ENCODE measurements around the gene ZBTB22.

Gene ZBTB22

GRCh38 chr6:33333666-33334065 is 16.1 kb upstream of the ZBTB22 start:
- no peak for DNase-seq

DNA sequence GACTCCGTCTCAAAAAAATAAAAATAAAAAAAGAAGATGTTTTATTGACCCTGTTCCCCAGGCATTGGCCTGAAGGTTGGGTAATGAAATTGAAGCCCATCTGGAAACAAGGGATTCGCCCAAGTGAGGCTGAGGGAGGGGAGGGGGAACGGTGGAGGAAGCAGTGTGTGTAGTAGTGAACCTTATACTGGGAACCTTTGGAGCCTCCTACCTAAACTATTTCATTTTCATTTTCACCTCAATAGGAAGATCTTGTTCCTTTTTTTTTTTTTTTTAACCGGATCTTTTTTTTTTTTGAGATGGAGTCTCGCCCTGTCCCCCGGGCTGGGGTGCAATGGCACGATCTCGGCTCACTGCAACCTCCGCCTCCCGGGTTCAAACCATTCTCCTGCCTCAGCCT is 13.2 kb upstream of the ZBTB22 start:
- DNase-seq = no peak

GRCh38 chr6:33329058-33329457 is 11.5 kb upstream of the ZBTB22 start:
- no peak for DNase-seq

DNA sequence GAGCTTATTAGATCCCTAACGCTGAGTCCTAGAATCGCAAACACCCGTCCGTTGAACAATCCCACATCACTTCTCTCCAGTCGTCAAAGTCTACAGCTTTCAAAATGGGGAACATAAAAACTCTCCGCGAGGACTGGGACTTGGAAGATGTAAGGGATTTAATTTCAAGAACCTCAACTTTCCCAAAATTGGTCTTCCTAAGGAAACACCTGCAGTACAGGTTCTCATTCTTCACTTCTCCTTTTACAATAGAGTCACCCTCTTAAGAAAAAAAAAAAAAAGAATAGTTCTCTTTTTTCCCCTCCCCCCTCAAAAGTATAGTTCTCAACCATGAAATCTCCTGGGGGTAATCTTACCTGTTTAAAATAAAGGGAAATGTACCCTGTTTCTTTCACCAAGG is 6.6 kb upstream of the ZBTB22 start:
- DNase-seq = no peak

DNA sequence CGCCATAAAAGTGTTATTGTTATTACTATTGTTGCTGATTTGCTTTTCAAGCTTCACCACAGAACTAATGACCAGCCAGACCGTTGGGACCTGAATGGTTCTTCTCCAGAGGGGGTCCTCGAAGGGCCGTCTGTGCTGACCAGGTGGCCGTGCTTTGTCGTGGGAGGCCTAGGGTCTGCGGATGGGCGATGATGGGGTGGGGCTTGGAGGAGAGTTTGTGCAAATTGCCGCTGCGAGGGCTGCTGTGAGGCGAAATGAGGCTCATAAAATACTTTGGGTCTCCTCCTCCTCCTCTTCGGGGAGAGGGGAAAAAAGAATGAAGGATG is 6.0 kb upstream of the ZBTB22 start:
- peak in 3 of 56 donors; percentile 28 to 37 (median 36) for DNase-seq

DNA sequence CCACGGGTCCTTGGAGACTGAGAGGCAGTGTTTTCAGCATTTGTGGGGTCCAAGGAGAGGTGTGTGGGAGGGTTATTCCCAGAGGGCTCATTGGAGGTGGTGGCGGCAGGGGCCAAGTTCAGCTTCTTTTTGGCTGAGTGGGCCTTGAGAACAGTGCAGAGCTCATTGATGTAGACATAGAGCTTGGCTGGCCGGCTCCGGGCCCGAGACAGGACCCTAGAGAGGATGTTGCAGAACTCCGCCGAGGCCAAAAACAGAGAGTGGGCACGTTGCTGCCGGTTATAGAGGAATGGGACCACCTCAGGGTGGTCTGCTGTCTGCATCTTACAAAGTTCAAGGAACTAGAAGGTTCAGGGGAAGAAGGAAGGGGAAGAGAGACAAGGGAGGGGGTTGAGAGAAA is 3.7 kb upstream of the ZBTB22 start:
- DNase-seq = no peak

- no peak for DNase-seq
These were observed 3.0 kb upstream of the ZBTB22 start for GRCh38 chr6:33320315-33321181.

- no peak for DNase-seq
These were observed 2.4 kb upstream of the ZBTB22 start for GRCh38 chr6:33319939-33320314.

DNA sequence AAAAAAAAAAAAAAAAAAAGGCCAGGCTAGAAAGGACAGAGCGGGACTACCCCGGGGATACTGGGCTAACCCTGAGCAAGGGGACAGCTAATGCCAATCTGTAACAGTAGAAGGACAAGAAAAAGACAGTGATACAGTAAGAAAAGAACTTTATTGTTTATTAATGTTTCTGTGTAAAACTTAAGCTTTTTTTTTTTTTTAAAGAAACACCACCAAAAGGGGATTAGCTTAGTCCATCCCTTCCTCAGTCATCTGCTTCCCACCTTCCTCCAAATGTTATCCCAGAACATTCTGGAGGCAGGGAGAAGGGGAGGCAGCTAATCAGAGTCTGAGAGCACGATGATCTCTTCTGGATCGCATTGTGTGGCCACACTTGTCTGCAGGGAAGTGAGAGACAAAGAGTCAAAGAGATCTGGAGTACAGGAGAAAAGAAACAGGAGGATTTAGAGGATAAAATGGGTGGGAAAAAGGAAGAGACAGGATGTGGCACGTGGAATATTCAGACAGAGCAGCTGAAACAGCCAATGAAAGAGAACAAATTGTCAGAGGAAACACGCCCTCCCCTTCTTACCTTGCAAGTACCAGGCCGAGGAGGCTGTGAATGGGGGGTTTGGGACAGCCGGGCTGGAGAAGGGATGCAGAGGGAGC is 1.0 kb upstream of the ZBTB22 start:
- DNase-seq = no peak

GRCh38 chr6:33317419-33317668 is 200 bp downstream of the ZBTB22 start:
- peak in 9 of 56 donors; percentile 51 to 86 (median 69) for DNase-seq

DNA sequence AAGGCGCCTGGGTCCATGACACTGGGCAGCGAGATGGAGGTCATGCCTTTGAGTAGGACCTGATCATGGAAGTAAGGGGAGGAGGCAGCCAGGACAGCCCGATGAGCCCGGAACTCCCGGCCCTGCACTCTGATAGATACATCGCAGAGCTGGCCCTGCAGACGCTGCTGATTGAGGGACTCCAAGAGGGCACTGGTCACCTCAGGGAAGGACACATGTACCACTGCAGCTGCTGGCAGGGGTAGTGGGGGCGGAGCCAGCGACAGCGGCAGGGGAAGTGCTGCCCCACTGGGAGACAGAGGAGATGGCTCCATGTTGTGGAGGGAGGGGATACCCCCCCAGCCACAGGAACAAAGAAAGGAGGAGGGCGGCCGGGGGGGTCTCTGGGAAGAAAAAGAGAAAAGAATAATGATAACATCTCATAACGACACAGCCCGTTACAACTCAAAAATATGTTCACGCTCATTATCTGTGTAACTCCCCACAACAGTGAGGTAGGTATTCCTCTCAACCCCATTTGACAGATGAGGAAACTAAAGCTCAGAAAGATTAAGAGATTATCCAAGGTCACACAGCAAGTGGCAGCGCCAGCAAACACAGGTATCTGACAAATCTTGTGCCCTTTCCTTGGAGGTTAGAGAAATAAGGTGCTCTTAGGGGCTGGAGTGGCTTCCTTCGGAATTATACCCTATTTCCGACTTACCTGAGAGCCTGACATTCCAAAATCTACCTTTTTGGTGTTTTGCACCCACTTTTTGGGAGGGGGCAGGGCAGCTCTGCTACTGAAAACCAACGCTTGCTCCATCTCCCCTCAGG is 733 bp downstream of the ZBTB22 start:
- no peak for DNase-seq

DNA sequence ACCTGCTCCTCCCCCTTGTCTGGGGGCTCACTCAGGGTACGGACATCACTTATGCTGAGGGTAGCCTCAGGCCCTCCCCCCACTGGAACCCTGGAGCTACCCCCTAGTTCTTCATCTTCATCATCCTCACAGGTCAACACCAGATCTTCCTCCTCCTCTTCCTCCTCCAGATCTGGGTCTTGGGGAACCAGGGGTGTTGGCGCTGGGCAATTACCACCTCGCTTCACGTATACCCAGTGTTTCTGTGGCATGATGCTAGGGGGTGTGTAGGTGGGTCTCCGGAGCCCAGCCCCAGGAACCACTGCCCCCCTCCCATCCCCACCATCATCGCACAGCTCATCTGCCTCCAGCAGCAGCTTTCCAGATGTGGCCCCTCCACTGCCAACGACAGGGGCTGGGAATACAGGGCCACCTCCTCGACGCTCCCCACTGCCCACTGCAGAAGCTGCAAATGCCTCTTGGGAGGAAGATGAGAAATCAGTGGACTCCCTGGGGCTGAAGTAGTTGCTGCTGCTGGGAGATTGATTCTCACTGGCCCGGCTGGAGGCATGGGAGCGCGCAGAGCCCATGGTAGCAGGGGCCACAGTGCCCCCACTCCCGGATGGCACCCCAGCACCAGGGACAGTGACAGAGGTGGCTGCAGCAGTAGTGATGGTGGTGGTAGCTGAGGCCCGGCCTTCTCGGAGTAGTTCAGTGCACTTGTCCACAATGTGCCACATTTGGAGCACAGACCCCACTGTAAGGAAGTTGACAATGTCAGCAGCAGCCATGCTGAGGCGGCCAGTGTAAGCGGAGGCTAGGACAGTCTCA is 1.5 kb downstream of the ZBTB22 start:
- DNase-seq = no peak

- no peak for DNase-seq
These were observed 2.4 kb downstream of the ZBTB22 start for GRCh38 chr6:33314943-33315792.

GRCh38 chr6:33314515-33314942 is 3.0 kb downstream of the ZBTB22 start:
- peak in 35 of 56 donors; percentile 22 to 70 (median 47) for DNase-seq

DNA sequence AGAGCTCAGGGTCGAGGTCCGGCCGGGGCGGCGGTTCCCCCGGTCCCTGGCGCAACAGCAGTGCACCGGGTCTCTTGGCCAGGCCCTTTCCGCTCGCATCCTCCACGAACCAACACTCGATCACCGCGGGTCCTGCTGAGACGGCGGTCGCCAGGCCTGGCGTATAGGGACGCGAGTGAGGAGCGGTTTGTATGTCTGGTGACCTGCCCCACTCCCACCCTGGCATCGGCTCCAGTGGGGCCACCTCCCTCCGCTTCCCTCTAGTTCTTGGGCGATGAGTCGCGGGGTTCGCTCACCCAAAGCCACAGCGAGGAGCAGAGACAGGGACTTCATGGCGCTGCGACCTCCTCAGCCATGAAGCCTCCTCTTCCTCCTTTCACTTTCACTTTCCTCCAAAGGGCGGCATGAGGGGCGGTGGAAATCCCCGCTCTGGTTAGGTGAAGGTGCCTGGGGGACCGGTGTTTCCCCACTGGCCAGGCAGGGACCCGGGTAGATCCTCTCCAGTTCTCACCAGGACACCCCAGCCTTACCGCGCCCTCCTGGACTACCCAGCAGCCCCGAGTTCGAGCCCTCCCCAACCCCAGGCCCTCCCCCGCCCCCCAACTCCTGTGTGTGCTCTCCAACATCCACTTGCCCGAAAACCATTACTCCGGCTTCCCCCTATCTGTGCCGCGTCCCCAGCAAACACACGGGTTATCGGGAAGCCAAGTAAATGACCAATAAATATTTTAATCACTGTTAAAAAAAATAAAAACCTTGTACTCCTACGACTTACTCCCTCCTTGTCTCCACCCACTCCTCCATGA is 3.6 kb downstream of the ZBTB22 start, which contains the start of gene TAPBP:
TAPBP (minus strand) TSS at position 370 of the 806 bp plus-strand sequence; CDS start at position 333, 37 bp downstream.
- peak in 45 of 56 donors; percentile 26 to 80 (median 47) for DNase-seq

GRCh38 chr6:33313105-33313708 is 4.3 kb downstream of the ZBTB22 start:
- DNase-seq = peak in 34 of 56 donors; percentile 19 to 64 (median 44)

DNA sequence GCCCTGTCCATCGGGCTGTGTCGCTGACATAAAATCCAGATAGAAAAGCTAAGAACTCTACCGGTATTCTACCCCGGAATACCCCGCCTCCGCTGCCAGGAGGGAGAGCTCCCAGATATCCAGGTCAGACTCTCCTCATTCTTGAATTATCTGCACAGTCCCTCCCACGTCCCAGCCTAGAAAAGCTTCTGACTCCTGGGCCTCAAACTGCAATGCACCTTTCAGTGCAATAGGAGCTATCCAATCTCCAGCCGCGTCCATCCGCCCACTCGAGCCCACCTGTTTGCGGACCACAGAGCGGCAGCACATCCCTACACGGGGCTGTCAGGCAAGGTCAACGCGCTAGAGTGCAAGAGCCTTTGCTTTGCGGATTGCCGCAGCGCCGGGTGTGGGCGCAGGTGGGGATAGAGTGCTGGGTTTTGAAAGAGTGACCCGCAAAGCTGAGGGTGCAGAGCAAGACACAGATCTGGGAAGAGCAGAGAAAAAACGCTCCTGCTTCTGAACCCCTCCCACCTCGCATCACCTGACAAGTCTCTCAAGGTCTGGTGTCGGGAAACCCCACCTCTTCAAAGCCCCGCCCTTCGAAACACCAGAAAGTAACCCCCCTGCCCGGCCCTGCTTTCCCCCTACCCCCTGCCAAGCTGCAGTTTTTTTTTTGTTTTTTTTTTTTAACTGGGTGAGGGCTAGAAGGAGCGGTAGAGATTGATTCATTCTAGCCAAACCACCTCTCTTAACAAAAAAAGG is 5.0 kb downstream of the ZBTB22 start:
- DNase-seq = peak in 46 of 56 donors; percentile 5 to 88 (median 56)

DNA sequence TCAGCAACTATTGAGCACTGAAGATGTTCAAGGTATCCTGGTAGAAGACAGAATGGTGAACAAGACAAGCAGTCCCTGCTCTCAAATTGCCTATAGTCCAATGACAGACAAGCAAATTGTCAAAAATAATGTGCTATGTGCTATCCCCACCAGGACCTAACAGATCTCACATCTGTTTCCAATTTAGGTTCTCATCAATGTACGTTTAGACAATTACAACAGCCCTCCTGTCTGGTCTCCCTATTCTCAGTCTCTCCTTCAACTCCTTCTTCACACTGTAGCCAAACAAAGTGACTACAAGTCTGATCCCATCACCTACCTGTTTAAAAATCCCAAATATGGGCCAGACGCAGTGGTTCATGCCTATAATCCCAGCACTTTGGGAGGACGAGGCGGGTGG is 11.2 kb downstream of the ZBTB22 start:
- DNase-seq = no peak
